SK-N-SH treated with all-trans-retinoic acid at 6 μM for 48 hours (cell line): ENCODE measurements around the gene IRAG1.

Experiments used
- ATAC-seq: fragments of 200-7000 bp; cut with Tn5 transposase; 3 replicates; pipeline ENCODE4 v1.9.1; 2020; ENCODE audit warnings: mild to moderate bottlenecking, moderate library complexity
- ARNTL ChIP-seq: fragments of 450-650 bp; formaldehyde crosslinking; IDR thresholded peaks from 2 replicates; pipeline ENCODE4 v1.5.0; 2020; ENCODE audit warnings: low read depth, mild to moderate bottlenecking, moderate library complexity, borderline replicate concordance
- BACH2 ChIP-seq: fragments of 250-450 bp; sonication (Bioruptor Pico); IDR thresholded peaks from 2 replicates; pipeline ENCODE4 v1.9.0; 2021; ENCODE audit warnings: mild to moderate bottlenecking, borderline replicate concordance
- CREB5 ChIP-seq: fragments of 250-450 bp; sonication (Bioruptor Pico); IDR thresholded peaks from 2 replicates; pipeline ENCODE4 v1.5.1; 2020; ENCODE audit warnings: low read depth, mild to moderate bottlenecking, moderate library complexity
- CSDC2 ChIP-seq: fragments of 250-450 bp; sonication (Bioruptor Pico); IDR thresholded peaks from 2 replicates; pipeline ENCODE4 v1.5.0; 2020; ENCODE audit warnings: mild to moderate bottlenecking, moderate library complexity
- ESRRG ChIP-seq: fragments of 250-450 bp; sonication (Bioruptor Pico); IDR thresholded peaks from 2 replicates; pipeline ENCODE4 v1.6.1; 2021; ENCODE audit warnings: mild to moderate bottlenecking
- GLIS3 ChIP-seq: fragments of 250-450 bp; sonication (Bioruptor Pico); IDR thresholded peaks from 2 replicates; pipeline ENCODE4 v1.5.0; 2020; ENCODE audit warnings: mild to moderate bottlenecking, moderate library complexity
- ISL1 ChIP-seq: fragments of 250-450 bp; sonication (Bioruptor Pico); IDR thresholded peaks from 2 replicates; pipeline ENCODE4 v2.1.2; 2022; ENCODE audit warnings: mild to moderate bottlenecking, moderate library complexity
- OSR1 ChIP-seq: fragments of 250-450 bp; sonication (Bioruptor Pico); IDR thresholded peaks from 2 replicates; pipeline ENCODE4 v1.8.0; 2022; ENCODE audit warnings: moderate library complexity, mild to moderate bottlenecking, inconsistent platforms
- PATZ1 ChIP-seq: fragments of 250-450 bp; sonication (Bioruptor Pico); IDR thresholded peaks from 2 replicates; pipeline ENCODE4 v1.8.0; 2020; ENCODE audit warnings: mild to moderate bottlenecking, moderate library complexity, borderline replicate concordance
- POU6F1 ChIP-seq: fragments of 250-450 bp; sonication (Bioruptor Pico); IDR thresholded peaks from 2 replicates; pipeline ENCODE4 v1.8.0; 2021; ENCODE audit warnings: low read depth, mild to moderate bottlenecking, moderate library complexity, borderline replicate concordance
- PPARA ChIP-seq: fragments of 250-450 bp; sonication (Bioruptor Pico); IDR thresholded peaks from 2 replicates; pipeline ENCODE4 v1.5.0; 2020; ENCODE audit warnings: mild to moderate bottlenecking, borderline replicate concordance
- RARB ChIP-seq: fragments of 250-450 bp; sonication (Bioruptor Pico); IDR thresholded peaks from 2 replicates; pipeline ENCODE4 v1.8.0; 2021; ENCODE audit warnings: mild to moderate bottlenecking, moderate library complexity
- SNAI2 ChIP-seq: fragments of 250-450 bp; sonication (Bioruptor Pico); IDR thresholded peaks from 2 replicates; pipeline ENCODE4 v1.5.0; 2020; ENCODE audit warnings: mild to moderate bottlenecking, moderate library complexity
- TCF4 ChIP-seq: fragments of 250-450 bp; sonication (Bioruptor Pico); IDR thresholded peaks from 2 replicates; pipeline ENCODE4 v1.8.0; 2021; ENCODE audit warnings: mild to moderate bottlenecking, moderate library complexity, borderline replicate concordance
- TOX ChIP-seq: fragments of 250-450 bp; sonication (Bioruptor Pico); IDR thresholded peaks from 2 replicates; pipeline ENCODE4 v1.8.0; 2021; ENCODE audit warnings: mild to moderate bottlenecking, moderate library complexity, borderline replicate concordance
- TSHZ2 ChIP-seq: fragments of 250-450 bp; sonication (Bioruptor Pico); IDR thresholded peaks from 2 replicates; pipeline ENCODE4 v1.5.0; 2020; ENCODE audit warnings: mild to moderate bottlenecking, moderate library complexity
- ZC3H10 ChIP-seq: fragments of 250-450 bp; sonication (Bioruptor Pico); IDR thresholded peaks from 2 replicates; pipeline ENCODE4 v1.5.1; 2021; ENCODE audit warnings: mild to moderate bottlenecking, moderate library complexity
- ZFP3 ChIP-seq: fragments of 250-450 bp; sonication (Bioruptor Pico); IDR thresholded peaks from 2 replicates; pipeline ENCODE4 v1.5.0; 2020; ENCODE audit warnings: mild to moderate bottlenecking, moderate library complexity
- ZFP30 ChIP-seq: fragments of 450-650 bp; formaldehyde crosslinking; IDR thresholded peaks from 2 replicates; pipeline ENCODE4 v1.5.0; 2022; ENCODE audit warnings: mild to moderate bottlenecking, moderate library complexity
- ZNF565 ChIP-seq: fragments of 450-650 bp; formaldehyde crosslinking; conservative IDR thresholded peaks from 2 replicates; pipeline ENCODE4 v1.5.0; 2020; ENCODE audit warnings: low read depth, mild to moderate bottlenecking, moderate library complexity
- ZNF70 ChIP-seq: fragments of 450-650 bp; formaldehyde crosslinking; IDR thresholded peaks from 2 replicates; pipeline ENCODE4 v1.5.0; 2020; ENCODE audit warnings: mild to moderate bottlenecking, moderate library complexity
- ZNF8 ChIP-seq: fragments of 450-650 bp; formaldehyde crosslinking; IDR thresholded peaks from 2 replicates; pipeline ENCODE4 v1.5.0; 2020; ENCODE audit warnings: mild to moderate bottlenecking, moderate library complexity

Gene IRAG1

GRCh38 chr11:10650630-10651029 lies 42.9 kb downstream of the IRAG1 start:
- no peak for TF ChIP-seq TSHZ2
- no peak for TF ChIP-seq CREB5 (CRISPR knock-in tag)
- TF ChIP-seq ZNF8: no peak
- no peak for TF ChIP-seq ESRRG (CRISPR knock-in tag)
- no peak for TF ChIP-seq CSDC2 (CRISPR knock-in tag)
- TF ChIP-seq ZFP3 (CRISPR knock-in tag): no peak
- TF ChIP-seq ZNF70 (CRISPR knock-in tag): no peak
- TF ChIP-seq ZNF565 (CRISPR knock-in tag): no peak
- TF ChIP-seq POU6F1 (CRISPR knock-in tag): no peak
- no peak for ATAC-seq

- no peak for ATAC-seq
- TF ChIP-seq ISL1 (CRISPR knock-in tag): peak; percentile 50
- TF ChIP-seq ZC3H10 (CRISPR knock-in tag): no peak
Observed at GRCh38 chr11:10650166-10650565, 43.4 kb downstream of the IRAG1 start.

- no peak for ATAC-seq
- TF ChIP-seq TOX (CRISPR knock-in tag): no peak
- no peak for TF ChIP-seq ZC3H10 (CRISPR knock-in tag)
- no peak for TF ChIP-seq ZFP30 (CRISPR knock-in tag)
- no peak for TF ChIP-seq SNAI2
- TF ChIP-seq ZNF8: no peak
- no peak for TF ChIP-seq OSR1 (CRISPR knock-in tag)
- no peak for TF ChIP-seq PPARA (CRISPR knock-in tag)
- no peak for TF ChIP-seq CSDC2 (CRISPR knock-in tag)
- TF ChIP-seq GLIS3: no peak
- TF ChIP-seq RARB: no peak
- no peak for TF ChIP-seq ZNF70 (CRISPR knock-in tag)
- no peak for TF ChIP-seq BACH2 (CRISPR knock-in tag)
- no peak for TF ChIP-seq PATZ1 (CRISPR knock-in tag)
Observed at GRCh38 chr11:10648871-10649270, 44.7 kb downstream of the IRAG1 start.

- TF ChIP-seq ZNF70 (CRISPR knock-in tag) (no peak), TCF4 (CRISPR knock-in tag) (no peak), ARNTL (CRISPR knock-in tag) (no peak), SNAI2 (no peak), ESRRG (CRISPR knock-in tag) (no peak), TSHZ2 (no peak), PPARA (CRISPR knock-in tag) (no peak), OSR1 (CRISPR knock-in tag) (no peak)
- TF ChIP-seq, all 23 proteins: peak for 0
- ATAC-seq: no peak
Observed at GRCh38 chr11:10646681-10647355, 46.7 kb downstream of the IRAG1 start.
